ENCODE results near the gene C9orf50. TPM values are rescaled to one million over a fixed set of nuclear protein-coding genes. Genes with fewer than 3 reads are reported as not detected.

Gene C9orf50, protein sequence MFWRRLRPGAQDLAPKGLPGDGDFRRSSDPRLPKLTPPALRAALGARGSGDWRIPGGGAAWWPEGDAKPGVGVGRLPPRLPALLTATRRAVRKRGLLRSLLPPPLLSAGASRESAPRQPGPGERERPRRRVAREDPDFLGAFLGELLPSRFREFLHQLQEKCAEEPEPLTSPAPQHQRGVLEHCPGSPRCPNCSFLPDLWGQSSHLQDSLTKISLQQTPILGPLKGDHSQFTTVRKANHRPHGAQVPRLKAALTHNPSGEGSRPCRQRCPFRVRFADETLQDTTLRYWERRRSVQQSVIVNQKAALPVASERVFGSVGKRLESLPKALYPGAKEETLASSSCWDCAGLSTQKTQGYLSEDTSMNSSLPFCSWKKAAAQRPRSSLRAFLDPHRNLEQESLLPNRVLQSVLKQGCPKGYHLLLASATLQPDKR
- total RNA-seq = not detected in 2 replicates

DNA sequence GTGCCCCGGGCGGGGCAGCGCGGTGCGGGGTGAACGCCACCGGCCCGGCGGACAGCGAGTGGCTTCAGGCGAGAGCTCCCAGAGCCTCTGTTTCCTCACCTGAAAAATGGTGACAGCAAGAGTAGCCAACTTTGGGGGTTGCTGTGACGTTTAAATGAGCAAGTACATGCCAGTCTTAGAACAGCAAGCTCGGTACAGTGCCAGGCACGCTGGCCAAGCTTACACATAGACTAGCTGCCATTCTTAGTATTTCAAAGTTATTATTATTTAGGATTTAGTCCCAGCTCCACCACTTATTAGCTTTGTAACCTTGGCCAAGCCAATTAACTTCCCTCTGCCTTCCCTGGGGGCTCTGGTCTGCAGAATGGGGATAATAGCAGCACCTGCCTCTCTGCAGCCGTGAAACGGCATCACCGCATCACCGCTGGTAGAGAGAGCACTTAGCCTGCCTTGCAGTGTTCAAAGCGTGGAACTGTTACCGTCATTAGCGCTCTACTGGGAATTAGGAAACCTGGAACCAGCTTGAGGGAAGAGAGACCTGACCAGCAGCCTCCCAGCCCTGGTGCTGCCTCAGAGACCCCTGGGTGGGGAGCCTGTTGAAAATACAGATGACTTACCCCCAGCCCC lies at the start of gene C9orf50:
C9orf50 (minus strand) TSS at position 433 of the 627 bp plus-strand sequence. CDS start 527 bp downstream, outside the sequence.

DNA sequence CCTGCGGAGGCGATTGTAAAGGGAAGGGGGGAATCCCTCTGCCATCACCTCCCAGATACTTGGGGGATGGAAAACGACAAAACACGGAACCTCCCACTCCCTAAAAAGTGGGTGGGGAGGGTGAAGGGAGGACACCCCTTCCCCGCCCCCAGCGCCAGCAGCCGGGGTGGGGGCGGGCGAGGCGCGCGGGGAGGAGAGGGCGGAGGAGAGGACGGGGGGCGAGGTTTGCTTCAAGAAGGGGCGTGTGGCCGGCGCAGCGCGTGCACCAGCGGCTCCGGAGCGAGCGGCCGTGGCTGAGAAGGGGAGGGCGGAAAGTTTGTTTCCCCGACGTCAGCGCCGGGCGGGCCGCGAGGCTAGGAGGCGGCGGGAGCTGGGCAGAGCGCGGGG lies 44.5 kb upstream of the C9orf50 start, which contains the start of gene PRRX2:
PRRX2 (plus strand) TSS at position 259 of the 387 bp plus-strand sequence. CDS start 221 bp downstream, outside the sequence.

DNA sequence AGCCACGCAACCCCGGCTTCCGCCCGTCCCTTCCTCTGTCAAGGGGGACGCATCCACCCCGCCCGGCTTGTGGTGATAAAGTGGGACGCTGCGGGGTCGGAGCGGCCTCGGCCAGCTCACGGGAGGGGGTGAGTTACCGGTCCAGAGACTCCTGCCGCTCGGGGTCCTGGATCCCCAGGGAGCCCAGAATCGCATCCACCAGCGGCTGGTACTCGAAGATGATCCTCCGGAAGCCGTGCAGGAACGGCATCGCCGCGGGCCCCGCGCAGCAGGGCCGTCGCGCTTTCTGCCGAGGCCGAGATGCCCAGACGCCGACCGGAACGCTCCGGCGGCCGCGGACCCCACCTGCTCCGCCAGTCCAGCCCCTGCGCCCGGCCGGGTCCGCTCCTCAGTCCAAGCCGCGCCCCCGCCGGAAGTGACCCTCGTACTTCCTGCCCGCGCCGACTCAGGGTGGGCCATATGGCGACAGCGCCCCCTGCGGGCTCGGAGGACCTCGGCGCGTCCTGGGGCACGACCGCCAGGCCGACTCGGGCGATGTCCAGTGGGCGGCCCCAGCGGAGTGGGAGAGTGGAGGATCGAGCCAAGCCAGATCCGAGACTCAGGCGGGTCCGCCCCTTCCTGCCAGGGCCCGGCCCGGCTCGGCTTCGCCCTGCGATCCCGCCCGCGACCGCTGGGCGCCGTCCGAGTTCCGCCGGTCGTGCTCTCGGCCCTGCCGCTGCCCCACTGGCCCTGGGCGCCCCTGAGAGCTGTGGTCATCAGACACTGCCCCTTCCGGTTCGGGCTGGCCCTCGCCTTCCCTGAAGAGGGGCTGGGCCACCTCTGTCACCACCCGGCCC lies 21.1 kb upstream of the C9orf50 start, which contains the start of gene ASB6:
ASB6 (minus strand) TSS at position 402 of the 836 bp plus-strand sequence; CDS start at position 250, 152 bp downstream.

DNA sequence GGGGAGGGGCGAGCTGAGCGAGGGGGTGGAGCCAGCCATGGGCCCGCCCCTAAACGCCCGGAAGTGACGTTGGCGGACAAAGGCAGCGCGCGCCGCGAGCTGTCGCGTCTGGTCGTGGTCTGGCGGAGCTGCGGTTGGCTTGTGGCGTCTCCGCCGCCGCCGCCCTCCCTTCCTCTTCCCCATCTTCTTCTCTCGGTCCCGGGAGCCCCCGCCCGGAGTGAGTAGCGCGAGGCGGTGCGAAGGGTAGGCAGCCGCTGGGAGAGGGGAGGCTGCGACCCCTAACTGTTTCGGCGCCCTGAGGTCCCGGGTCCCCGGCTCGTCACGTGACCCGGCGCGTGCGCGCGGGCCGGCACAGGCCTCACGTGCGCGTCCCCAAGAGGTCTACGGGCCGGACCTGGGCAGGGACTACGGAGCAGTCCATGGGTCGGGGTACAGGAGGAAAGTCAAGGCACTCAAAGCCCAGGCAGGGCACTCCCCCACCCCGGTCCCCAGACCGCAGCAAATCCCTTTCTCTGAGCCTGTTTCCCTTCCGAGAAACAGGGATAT lies 5.3 kb upstream of the C9orf50 start, which contains the start of gene NTMT1:
NTMT1 (plus strand) TSS at position 85 of the 546 bp plus-strand sequence. CDS start 6,541 bp downstream, outside the sequence.

Other genes with a start within 250 kb of the C9orf50 start
- 24.3 and 30.7 TPM in 2 replicates for gene NTMT1, start 5.1 kb upstream of the C9orf50 start, total RNA-seq
- 16.9 and 18.6 TPM in 2 replicates for gene ASB6, start 21.1 kb upstream of the C9orf50 start, total RNA-seq
- 5.1 and 21.3 TPM in 2 replicates for gene PRRX2, start 44.5 kb upstream of the C9orf50 start, total RNA-seq
- gene PTGES, start 131.9 kb upstream of the C9orf50 start, total RNA-seq = 56.2 and 76.0 TPM in 2 replicates
- gene TOR1B, start 182.1 kb upstream of the C9orf50 start, total RNA-seq = 15.8 and 24.2 TPM in 2 replicates
- 29.9 and 31.6 TPM in 2 replicates for gene TOR1A, start 203.0 kb upstream of the C9orf50 start, total RNA-seq
- gene C9orf78, start 214.2 kb upstream of the C9orf50 start, total RNA-seq = 22.8 and 26.0 TPM in 2 replicates
- gene USP20, start 214.4 kb upstream of the C9orf50 start, total RNA-seq = 7.0 TPM in 2 replicates